Measurements from ENCODE around the gene SLIT3.

Gene SLIT3

DNA sequence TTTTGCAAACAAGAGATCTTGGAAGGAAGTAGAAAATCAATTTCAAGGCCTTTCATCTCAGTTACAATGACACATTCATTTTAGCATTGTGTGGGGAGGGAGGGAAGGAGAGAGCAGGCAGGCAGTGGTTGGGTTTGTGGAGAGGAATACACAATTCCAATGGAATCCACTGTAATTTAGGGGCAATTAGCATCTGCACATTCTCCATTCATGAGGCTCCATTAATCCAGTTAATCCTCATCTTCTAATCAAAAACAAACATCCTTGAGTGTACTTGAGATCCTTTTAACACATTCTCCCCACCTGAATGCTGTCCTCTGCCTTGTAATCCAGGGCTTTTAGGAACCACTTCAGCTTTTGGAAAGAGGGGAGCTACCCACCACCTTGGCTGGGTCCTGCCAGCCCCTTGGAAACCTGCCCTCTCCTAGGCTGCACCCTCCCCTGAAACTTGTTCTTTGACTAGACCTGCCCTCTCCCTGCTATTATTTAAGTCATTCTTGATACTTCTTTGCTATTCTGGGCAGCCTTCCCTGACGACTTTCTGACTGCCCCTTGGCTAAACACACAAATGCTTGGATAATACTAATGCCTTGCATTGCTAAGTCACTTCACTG lies 271.2 kb downstream of the SLIT3 start:
- no peak overlapping the region for H3K4me3 Mint-ChIP-seq
- H3K36me3 Mint-ChIP-seq = no peaks in the 10 kb centered on the region
- H3K27ac Mint-ChIP-seq = no peak overlapping the region
- H3K4me1 Mint-ChIP-seq = no peaks in the 10 kb centered on the region
- peaks cover 7% of the 10 kb centered on the region for H3K27me3 Mint-ChIP-seq
- H3K9me3 Mint-ChIP-seq = no peaks in the 10 kb centered on the region

DNA sequence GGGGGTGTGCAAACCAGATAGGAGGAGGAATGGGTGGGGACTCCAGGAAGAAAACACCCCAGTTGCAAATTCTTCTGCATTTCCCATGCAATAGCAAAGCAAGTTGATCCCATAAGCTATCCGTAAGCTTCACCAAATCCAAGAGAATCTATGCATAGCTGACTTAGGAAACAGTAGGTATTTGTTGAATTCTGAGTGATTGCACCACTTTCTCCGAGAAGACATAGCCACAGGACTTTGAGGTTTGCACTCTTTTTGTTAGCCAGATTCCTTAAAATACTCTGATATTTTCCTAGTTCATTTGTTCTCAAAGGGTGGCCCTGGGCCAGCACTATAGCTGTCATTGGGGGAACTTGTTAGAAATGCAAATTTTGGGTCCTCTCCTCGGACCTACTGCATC lies 271.9 kb downstream of the SLIT3 start:
- Mint-ChIP-seq H3K4me1 (no peaks in the 10 kb centered on the region), H3K4me3 (no peak overlapping the region)

DNA sequence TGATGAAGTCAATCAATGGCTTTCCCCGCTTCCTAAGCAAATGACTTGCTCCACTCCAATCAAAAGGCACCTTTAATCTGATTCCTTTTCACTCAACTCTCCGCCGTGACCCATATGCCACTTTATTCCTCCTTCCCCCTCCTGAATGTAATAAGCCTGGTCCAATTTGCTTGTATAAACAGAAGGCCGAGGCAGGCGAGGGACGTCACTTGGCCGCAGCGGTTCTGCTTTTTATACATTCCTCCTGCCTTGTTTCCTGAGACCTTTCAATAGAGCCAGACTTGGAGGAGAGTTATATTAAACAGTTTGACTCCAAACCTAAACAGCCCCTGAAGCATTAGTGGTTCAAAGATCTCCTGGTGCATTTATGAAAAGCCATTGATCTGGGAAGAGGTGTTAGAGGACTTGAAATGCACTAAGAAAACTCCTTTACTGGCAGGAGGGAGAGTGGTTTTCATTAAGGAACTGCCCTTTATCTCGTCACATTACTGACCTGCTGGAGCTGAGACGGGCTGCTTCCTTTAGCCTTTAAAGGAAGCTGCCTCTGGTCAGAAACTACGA lies 273.4 kb downstream of the SLIT3 start:
- Mint-ChIP-seq H3K4me1 (no peaks in the 10 kb centered on the region), H3K27ac (no peak overlapping the region), H3K4me3 (no peak overlapping the region), H3K27me3 (peaks cover 9% of the 10 kb centered on the region), H3K36me3 (no peaks in the 10 kb centered on the region), H3K9me3 (no peaks in the 10 kb centered on the region)

More for the DNA sequence above, 271.9 kb downstream of the SLIT3 start:
- no peaks in the 10 kb centered on the region for H3K9me3 Mint-ChIP-seq
- H3K36me3 Mint-ChIP-seq = no peaks in the 10 kb centered on the region
- H3K27ac Mint-ChIP-seq = no peak overlapping the region
- peaks cover 7% of the 10 kb centered on the region for H3K27me3 Mint-ChIP-seq

DNA sequence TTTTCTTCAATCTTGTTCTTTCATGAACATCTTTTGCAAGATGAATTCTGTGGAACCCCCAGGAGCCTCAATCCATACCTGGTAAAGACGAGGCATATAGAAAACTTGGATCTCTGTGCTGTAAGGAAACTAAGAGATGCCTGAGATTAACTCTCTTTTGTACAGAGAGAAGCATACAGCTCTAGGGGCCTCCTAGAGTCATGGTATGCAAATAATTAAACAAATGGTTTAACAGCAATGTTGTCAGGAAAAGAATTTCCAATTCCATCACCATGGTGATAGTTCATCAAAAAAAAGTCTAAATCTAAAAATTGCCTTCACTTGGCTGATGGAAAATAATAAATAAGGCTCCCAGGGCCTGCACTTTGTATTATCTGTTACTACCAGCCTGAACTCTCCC lies 275.4 kb downstream of the SLIT3 start:
- no peaks in the 10 kb centered on the region for H3K9me3 Mint-ChIP-seq
- no peak overlapping the region for H3K4me3 Mint-ChIP-seq

DNA sequence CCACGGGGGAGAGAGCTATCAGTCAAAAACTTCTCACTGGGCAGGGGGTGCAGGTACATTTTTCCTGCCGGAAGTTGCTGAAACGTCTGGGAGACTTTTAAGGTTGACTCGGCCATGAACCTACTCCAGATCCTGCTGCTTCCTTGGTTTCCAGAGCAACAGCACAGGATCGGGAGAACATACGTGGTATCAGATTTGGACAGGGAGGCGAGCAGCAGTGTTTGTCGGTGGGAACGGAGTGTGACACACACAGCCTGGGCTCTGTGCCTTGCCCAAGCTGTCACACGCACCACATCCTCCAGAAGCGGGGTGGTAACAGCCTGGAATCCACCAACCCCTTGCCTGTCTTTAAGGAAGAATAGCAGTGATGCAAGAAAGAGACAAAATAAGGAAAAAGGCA lies 276.5 kb downstream of the SLIT3 start:
- no peak overlapping the region for H3K27ac Mint-ChIP-seq
- H3K4me3 Mint-ChIP-seq = no peak overlapping the region
- H3K27me3 Mint-ChIP-seq = peaks cover 9% of the 10 kb centered on the region
- no peaks in the 10 kb centered on the region for H3K9me3 Mint-ChIP-seq
- no peaks in the 10 kb centered on the region for H3K36me3 Mint-ChIP-seq
- no peaks in the 10 kb centered on the region for H3K4me1 Mint-ChIP-seq

More for the DNA sequence above, 275.4 kb downstream of the SLIT3 start:
- no peak overlapping the region for H3K27ac Mint-ChIP-seq
- peaks cover 9% of the 10 kb centered on the region for H3K27me3 Mint-ChIP-seq
- no peaks in the 10 kb centered on the region for H3K36me3 Mint-ChIP-seq
- H3K4me1 Mint-ChIP-seq = no peaks in the 10 kb centered on the region

DNA sequence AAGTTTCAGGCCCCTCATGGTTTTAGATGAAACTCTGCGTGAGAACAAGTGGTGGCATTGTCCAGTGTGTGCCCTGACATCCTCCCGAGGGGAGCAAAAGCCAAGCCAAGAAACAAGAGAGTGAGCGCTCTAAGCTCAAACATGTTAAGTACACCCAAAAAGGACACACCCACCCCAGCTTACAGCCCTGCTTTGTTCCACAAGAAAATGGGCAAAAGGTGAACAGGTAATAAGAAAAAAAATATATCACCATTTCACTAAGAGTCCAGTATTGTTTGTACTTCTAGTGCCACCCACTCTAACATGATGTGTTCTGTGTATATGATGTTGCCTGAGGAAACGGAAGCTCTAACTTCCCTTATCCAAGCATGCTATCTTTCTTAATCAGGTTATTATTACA lies 278.2 kb downstream of the SLIT3 start:
- H3K27me3 Mint-ChIP-seq = peaks cover 8% of the 10 kb centered on the region
- H3K4me3 Mint-ChIP-seq = no peak overlapping the region
- no peaks in the 10 kb centered on the region for H3K4me1 Mint-ChIP-seq
- H3K36me3 Mint-ChIP-seq = no peaks in the 10 kb centered on the region
- H3K9me3 Mint-ChIP-seq = no peaks in the 10 kb centered on the region
- H3K27ac Mint-ChIP-seq = no peak overlapping the region

DNA sequence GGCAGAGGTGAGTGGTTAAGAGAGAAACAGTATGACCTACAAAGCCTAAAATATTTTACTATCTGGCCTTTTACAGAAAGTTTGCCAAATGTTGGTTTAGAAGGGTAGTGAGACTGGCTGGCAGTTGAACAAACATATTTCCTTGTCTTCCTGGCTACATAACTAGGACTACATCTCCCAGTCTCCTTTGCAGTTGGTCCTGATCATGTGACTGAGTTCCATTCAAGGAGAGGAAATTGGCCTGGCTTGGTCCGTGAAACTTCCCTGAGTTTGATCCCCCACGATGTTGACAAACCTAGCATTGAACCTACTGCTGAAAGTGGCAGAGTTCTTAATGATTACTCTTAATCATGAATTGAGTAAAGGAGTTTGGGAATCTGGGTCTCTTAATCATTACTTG lies 280.8 kb downstream of the SLIT3 start:
- Mint-ChIP-seq H3K4me3 (no peak overlapping the region), H3K9me3 (no peaks in the 10 kb centered on the region), H3K4me1 (no peaks in the 10 kb centered on the region), H3K27ac (no peak overlapping the region), H3K27me3 (peaks cover 5% of the 10 kb centered on the region), H3K36me3 (no peaks in the 10 kb centered on the region)

DNA sequence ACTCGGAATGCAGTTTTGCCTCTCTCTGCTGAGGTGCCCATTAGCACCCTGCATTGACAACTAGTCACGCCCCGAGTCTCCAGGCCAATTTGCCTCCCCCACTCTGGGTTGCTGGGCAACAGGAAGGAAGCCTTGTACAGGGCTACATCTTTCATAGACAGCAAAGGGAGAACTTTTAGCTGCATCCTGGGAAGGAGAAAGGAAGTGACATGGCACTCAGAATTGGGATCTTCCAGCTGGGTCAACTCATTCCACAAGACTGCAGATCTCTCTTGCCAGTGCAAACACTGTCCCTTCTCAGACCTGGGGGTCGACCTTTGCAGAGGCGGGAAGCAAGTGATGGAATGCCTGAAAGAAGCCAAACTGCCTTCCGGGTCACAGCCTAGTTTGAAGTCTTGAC lies 282.0 kb downstream of the SLIT3 start:
- H3K27me3 Mint-ChIP-seq = peaks cover 5% of the 10 kb centered on the region
- H3K4me1 Mint-ChIP-seq = no peaks in the 10 kb centered on the region
- H3K27ac Mint-ChIP-seq = no peak overlapping the region
- H3K36me3 Mint-ChIP-seq = no peaks in the 10 kb centered on the region
- no peaks in the 10 kb centered on the region for H3K9me3 Mint-ChIP-seq
- H3K4me3 Mint-ChIP-seq = no peak overlapping the region

DNA sequence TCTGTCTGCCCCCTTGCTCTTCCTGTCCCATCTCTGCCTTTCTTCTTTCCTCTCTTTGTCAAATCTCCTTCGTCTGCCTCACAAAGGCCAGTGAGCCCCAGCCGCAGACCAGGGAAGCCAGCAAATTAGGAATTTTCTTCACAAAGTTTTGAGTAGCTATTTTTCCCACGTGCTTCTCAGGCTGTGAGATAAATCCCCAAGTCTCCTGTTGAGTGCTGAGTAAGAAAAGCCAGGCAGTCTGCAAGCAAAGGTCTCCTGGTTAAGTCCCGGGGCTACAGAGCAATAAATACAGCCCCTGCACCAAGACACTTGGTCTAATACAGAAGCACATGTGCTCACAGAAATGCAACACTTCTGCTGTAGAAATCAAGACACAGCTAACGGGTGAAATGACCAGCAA lies 284.9 kb downstream of the SLIT3 start:
- no peaks in the 10 kb centered on the region for H3K4me1 Mint-ChIP-seq

DNA sequence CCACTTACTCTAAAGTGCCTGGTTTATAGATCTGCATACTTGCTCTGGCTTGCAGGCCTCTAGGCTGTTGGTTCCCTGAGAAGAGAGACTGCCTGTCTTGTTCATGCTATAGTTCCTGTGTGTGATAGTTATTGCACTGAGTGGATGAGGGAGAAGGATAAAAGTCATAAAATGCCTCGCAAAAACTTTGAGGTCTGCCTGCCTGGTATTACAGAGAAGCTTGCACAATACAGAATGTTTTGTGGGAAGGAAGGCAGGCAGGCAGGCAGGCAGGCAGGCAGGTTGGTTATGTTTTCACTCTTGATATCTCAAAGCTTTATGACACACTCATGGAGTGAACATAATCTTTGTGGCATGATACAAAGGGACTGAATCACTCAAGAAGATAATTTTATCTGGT lies 287.1 kb downstream of the SLIT3 start:
- H3K36me3 Mint-ChIP-seq = no peaks in the 10 kb centered on the region
- H3K27ac Mint-ChIP-seq = no peak overlapping the region

More for the DNA sequence above, 284.9 kb downstream of the SLIT3 start:
- Mint-ChIP-seq H3K4me3 (no peak overlapping the region), H3K27ac (no peak overlapping the region), H3K9me3 (no peaks in the 10 kb centered on the region), H3K27me3 (peaks cover 5% of the 10 kb centered on the region), H3K36me3 (no peaks in the 10 kb centered on the region)

DNA sequence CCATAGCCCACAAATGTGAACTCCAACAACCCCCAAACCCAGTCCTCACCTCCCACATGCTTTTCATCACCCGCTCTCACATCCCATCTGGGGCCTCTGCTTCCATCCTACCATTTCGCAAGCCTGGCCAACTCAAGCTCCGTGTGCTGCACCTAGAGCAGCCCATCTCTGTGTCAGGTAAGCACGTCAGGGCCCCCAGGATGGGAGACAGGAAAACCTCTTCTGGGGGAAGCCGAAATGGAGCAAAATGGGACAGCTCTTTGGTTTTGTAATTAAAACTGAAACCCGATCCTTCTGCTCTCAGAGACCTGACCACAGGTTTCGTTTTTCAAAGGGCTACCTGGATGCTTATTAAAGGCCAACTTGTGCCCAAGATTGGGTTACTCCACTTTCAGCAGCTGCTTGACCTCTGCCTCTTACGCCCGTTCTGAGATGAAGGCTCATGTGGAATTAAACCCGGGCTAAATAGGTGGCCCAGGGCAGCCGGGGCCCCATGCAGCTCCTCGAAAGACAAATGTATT lies 287.7 kb downstream of the SLIT3 start:
- no peak overlapping the region for H3K4me3 Mint-ChIP-seq
- peaks cover 5% of the 10 kb centered on the region for H3K27me3 Mint-ChIP-seq
- H3K9me3 Mint-ChIP-seq = no peaks in the 10 kb centered on the region
- no peaks in the 10 kb centered on the region for H3K4me1 Mint-ChIP-seq
- no peaks in the 10 kb centered on the region for H3K36me3 Mint-ChIP-seq
- H3K27ac Mint-ChIP-seq = no peak overlapping the region

More for the DNA sequence above, 287.1 kb downstream of the SLIT3 start:
- no peaks in the 10 kb centered on the region for H3K9me3 Mint-ChIP-seq
- peaks cover 5% of the 10 kb centered on the region for H3K27me3 Mint-ChIP-seq
- H3K4me3 Mint-ChIP-seq = no peak overlapping the region
- H3K4me1 Mint-ChIP-seq = no peaks in the 10 kb centered on the region

DNA sequence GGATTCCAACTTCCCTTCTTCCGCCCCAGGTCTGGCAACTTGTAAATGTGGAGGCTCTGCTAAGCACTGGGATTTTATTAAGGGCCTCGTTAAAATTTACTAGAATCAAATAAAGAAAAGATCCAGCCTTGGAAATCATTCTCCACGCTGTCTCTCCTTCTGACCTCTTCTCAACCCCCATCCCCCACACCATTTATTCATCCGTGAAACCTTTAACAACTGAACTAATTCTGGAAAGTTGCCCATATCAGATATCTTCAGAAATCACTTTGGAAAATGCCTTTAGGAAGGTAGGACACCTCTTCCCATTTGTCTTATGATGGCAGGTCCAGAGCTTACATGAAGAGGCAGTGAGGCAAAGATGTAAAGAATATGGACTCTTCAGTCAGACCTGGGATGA lies 288.5 kb downstream of the SLIT3 start:
- no peaks in the 10 kb centered on the region for H3K36me3 Mint-ChIP-seq
- no peak overlapping the region for H3K4me3 Mint-ChIP-seq
- H3K27me3 Mint-ChIP-seq = peaks cover 8% of the 10 kb centered on the region
- H3K9me3 Mint-ChIP-seq = no peaks in the 10 kb centered on the region
- H3K27ac Mint-ChIP-seq = no peak overlapping the region
- H3K4me1 Mint-ChIP-seq = no peaks in the 10 kb centered on the region

DNA sequence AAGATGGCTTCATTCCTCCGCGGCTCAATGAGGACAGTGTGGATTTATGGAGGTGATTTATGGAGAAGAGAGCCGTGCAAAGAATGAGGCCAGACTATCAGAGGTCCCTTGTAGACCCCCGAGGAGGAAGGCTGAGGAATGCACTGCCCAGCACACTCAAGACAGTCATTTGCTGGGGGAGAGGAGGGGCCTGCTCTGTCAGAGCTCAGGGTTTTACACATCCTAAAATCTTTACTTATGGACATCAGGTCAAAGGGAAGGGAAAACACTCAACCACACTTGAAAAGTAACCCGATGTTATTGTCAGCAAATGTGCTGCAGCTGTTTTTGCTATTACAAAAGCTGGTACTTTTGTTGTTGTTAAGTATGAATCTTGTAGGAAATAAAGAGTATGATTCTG lies 289.5 kb downstream of the SLIT3 start:
- Mint-ChIP-seq H3K9me3 (no peaks in the 10 kb centered on the region), H3K4me3 (no peak overlapping the region), H3K27me3 (peaks cover 8% of the 10 kb centered on the region), H3K27ac (no peak overlapping the region), H3K4me1 (no peaks in the 10 kb centered on the region), H3K36me3 (no peaks in the 10 kb centered on the region)

DNA sequence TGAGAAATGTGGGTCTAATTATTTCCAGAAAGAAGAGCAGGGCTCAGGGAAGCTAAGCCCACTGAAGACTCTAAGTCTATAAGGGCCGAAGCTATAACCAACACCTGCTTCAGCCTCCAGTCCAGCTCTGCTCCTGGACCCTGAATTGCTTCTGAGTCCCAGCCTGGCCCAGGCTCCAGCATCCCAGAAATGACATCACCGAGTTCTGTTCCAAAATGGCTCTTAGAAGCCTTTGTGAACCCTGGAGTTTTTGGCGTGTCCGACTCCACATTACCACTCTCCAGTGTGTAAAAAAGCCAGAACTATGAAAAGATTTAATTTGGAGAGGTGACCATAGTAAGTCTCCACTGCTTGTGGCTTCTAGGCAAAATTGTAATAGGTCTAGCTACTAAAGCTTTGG lies 289.9 kb downstream of the SLIT3 start:
- H3K27me3 Mint-ChIP-seq = peaks cover 8% of the 10 kb centered on the region

DNA sequence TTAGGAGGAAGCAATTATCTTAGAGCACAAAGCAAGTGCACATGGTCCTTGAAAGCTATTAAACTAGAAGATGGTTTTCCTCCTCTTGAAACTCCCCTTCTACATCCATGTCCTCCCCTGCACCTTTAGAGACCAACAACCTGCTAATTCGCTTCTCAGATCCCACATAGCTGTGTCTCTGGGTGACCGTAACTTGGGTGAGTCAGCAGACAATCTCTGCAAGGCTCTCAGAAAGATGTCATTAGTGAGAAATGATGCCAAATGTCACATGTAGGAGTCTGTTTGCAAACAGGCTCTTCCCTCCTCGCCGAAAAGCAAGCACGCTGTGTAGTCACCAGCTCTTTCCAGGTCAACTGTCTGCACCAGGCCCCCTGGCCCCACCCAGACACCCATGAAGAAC lies 291.8 kb downstream of the SLIT3 start:
- Mint-ChIP-seq H3K27ac (no peak overlapping the region), H3K4me1 (no peaks in the 10 kb centered on the region), H3K9me3 (no peaks in the 10 kb centered on the region), H3K27me3 (peaks cover 6% of the 10 kb centered on the region), H3K4me3 (no peak overlapping the region), H3K36me3 (no peaks in the 10 kb centered on the region)

More for the DNA sequence above, 289.9 kb downstream of the SLIT3 start:
- Mint-ChIP-seq H3K9me3 (no peaks in the 10 kb centered on the region), H3K27ac (no peak overlapping the region), H3K4me3 (no peak overlapping the region), H3K4me1 (no peaks in the 10 kb centered on the region), H3K36me3 (no peaks in the 10 kb centered on the region)

DNA sequence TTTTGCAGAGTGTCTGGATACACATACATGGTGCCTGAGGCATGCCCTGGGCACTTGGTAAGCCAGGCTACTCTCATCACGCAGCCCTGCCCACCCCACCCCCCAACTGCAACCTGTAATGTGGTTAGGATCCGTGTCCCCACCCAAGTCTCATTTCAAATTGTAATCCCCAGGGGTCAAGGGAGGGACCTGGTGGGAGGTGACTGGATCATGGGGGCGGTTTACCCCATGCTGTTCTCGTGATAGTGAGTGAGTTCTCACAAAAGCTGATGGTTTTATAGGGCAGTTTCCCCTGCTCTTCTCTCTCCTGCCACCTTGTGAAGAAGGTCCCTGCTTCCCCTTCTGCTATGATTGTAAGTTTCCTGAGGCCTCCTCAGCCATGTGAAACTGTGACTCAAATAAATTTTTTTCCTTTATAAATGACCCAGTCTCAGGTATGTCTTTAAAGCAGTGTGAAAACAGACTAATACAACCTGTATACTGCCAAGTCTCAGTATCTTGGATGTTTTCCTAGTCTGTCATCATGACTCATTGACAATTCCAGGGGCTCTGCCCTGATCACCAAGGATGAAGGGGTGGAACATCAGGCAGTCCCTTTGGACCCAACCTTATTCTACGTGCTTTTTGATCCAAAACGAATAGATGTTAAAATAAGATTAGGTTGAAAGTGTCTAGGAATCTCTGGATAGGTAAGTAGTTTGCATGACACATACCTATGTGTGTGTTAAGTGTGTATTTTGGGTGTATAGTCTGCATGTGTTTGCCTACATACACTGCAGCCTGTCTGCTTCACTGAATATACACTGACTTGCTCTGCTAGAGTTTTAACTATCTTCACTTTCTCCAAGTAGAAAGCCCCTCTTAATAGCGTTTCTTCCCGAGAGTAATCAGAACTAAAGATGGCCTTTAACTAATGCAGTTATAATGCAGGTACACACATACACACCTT lies 293.8 kb downstream of the SLIT3 start:
- no peaks in the 10 kb centered on the region for H3K36me3 Mint-ChIP-seq
- H3K9me3 Mint-ChIP-seq = no peaks in the 10 kb centered on the region
- no peak overlapping the region for H3K27ac Mint-ChIP-seq
- peaks cover 6% of the 10 kb centered on the region for H3K27me3 Mint-ChIP-seq
- no peak overlapping the region for H3K4me3 Mint-ChIP-seq
- no peaks in the 10 kb centered on the region for H3K4me1 Mint-ChIP-seq
